GM18867 (cell line): ENCODE measurements around the gene HRH1.

ENCODE experiments used
- ATAC-seq: cut with Tn5 transposase; IDR thresholded peaks from one replicate; pipeline ENCODE4 v1.9.1; 2021; ENCODE audit warnings: mild to moderate bottlenecking, moderate library complexity; ENCODE audit not compliant: unreplicated experiment

Gene HRH1

DNA sequence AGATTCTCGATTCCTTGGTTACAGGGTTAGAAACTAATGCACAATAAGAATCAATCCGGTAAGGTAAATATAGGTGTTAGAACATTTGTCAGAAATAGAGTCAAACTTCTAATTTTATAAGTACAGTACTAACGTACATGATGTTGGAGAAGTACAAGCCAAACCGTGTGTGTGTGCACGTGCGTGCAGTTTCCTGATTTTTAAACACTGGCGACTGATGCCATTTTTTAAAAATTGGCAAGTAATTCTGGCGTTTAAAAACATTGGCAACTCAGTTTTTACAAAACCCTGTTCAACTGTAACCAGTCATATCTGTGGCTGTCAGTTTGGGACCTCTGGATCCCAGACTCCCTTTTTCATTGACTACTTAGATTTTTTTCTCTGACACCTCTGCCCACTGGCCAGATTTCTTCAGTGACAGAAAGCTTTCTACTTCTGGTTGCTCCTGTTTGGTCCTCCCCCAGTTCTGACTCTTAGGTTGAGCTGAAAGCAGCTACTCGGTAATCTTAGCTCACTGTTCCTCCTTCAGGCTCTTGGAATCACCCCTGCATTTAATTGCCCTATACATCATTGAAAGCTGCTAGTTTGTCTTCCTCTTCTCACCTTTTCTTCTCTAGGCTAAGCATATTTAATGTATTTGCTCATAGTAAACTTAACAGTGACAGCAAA is 118.7 kb downstream of the HRH1 start:
- ATAC-seq, result no peak

DNA sequence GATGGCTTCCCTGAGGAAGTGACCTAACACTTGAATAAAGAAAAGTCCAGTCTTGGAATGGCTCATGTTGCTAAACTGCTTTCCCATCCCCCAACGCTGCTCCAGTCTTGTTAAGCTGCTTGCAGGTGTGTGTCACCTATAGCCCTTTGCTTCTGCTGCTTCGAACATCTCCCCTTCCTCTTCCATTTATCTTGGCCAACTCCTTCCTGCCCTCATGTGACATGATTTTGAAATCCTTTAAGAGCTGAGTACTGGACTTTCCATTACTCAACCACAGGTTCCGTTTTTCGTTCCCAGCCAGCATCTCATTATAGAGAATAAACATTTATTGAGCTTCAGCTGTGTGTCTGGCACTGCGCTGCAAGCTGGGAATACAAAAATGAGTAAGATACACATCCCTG is 119.6 kb downstream of the HRH1 start:
- no peak for ATAC-seq

DNA sequence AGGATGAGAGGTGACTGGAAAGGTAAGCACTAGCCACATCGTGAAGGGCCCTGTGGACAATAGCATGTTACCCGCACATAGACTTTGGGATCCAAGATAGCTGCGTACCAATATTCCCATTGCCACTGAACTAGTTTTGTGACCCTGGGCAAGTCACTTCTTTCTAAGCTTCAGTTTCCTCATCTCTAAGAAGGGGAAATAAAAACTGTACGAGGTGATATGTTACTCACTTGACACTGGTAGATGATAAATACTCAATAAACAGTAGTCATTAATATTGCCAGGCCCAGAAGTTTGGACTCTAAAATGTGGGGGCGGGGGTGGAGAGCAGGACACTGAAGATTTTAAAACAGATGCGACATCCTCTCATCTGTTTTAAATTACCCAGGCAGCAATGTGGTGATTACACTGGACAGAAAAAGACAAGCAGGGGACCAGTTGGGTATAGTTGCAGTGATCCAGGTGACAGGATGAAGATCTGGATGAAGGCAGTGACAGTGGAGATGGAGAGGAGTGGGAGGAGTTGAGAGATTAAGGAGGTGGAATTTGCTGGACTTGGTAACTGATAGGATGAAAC is 120.4 kb downstream of the HRH1 start:
- no peak for ATAC-seq

DNA sequence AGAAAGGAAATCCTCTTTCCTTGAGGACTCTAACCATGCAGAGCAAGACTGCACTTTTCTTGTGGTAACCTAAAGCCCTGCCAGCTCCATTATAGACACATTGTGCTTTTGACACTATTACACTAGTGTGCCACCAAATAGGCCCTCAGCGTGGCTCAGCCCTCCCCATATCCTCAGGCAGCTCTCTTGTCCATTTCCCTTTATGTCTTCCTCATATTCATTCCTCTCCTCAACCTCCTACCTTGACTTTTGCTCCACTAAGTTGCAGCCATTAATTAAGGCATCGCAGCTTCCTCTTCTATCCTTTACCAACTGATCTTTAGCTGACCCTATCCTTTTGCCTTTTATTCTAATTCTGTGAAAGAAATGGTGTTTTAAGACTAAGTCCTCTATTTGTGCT is 121.6 kb downstream of the HRH1 start:
- ATAC-seq, result no peak

DNA sequence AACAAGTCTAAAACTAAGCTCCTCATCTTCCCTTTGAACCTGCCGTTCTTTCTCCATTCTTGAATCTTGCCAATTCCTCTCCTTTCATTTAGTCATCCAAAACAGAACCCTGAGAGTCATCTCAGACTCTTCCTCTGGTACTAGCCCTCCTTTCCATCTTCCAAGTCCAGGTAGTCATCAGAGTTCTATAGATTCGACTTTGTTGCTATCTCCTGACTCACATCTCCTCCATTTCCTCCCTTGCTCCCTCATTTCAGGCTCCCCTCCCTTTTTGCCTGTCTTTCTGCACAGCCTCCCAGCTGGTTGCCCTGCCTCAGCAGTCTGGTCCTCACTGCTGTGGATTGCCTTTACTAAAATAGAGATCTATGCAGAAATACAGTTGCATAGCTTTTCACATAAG is 122.6 kb downstream of the HRH1 start:
- no peak for ATAC-seq

DNA sequence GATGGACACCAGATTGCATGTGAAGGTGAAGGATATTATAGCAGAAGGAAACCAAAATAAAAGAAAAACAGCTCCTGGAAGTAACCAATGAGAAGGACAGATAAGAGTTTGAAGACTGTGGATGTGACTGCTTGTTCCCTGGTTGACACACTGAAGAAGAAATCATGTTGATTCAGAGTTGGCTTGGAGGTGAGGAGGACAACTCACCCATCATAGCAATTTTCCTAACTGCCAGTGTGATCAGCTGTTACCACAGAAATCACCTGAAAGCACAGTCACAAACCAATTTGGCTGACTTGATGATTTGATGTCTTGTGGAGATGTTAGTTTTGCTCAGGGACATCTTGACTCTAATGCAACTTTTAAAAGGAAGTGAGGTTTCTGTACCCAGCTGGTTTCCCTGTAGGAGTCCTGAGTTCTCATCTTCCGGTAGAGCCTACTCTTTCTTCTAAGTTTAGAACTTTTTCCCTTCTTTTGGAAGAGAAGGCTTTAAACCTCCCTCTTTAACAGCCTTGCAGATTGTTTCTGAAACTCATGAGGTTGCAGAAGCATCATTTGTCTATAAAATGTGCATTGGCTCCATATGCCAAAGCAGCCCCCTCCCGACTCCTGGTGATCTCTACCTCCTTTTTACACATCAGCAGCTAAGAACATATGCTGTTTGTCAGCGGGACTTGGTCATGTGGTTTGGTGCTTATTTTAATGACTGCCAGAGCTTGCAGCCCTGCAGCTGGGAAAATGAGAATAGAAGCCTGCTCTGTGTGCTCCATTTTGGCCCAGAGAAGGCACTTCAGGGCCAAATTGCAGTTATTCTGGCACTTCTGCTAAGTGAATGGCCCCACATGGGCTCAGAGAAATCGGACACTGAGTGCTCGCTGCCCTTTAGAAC is 128.2 kb downstream of the HRH1 start:
- ATAC-seq, result no peak

DNA sequence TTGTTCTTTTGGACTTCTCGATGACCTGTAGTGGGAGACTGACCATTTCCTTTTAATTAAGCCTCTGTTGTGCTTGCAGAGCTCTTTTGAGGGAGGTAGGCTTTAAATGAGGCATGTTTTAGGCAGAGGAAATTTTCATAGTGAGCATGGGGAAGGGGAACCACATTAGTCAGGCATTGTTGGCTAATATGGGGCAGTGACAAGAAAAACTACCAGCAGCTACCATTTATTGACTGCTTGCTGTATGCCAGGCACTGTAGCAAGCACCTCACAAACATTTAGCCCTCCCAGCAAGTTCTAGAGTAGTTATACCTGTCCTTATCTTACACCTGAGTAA is 128.8 kb downstream of the HRH1 start:
- no peak for ATAC-seq

DNA sequence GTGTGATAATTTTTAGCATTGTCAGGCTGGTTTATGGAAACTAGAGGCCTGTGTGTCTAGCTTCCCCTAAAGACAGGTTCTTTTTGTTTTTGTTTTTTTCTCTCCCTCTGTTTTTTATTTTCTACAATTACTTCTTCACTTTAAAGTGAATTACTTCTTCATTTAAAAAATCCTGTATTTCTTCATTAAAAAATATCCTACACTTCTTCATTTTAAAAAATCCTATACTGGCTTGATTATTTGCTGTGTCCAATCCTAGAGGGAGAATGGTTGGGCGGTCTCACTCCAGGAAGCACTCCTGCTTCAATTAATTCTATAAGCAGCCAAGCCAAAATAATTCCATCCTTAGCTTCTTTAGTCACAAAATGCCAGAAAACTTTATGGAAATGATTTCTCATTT is 129.7 kb downstream of the HRH1 start:
- ATAC-seq, result no peak

DNA sequence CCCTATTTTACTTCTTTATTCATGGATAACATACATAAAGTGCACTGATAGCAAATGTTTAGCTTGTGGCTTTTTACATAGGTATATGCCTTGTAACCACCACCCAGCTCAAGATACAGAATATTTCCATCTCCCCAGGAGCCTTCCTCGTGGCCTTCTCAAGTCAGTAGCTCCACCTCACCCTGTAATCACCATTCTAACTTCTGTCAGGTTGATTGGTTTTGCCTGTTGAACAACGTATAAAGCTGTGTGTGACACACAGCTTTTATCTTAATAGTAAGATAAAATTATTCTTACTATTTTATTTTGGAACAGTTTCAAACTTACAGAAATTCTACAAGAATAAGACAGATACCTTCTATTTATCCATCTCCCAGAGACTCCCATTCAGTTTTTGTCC is 131.2 kb downstream of the HRH1 start:
- no peak for ATAC-seq

DNA sequence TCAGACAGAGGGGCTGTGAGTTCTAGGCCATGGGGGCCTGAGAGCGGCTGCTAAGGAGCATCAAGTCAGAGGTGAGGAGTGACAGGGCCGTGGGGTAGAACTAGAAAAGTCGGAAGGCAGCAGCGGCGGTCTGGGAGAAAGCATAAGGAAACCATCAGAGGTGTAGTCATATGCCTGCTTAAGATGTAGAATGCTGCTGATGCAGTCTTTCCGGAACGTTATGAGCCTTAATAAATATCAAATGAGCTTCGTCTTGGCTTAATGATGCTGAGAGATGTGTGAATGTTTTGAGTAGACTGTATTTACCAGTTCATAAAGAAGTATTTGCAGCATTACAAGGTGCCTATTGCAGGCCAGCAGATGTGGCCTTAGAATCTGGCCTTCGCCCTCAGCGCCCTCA is 133.1 kb downstream of the HRH1 start:
- no peak for ATAC-seq

DNA sequence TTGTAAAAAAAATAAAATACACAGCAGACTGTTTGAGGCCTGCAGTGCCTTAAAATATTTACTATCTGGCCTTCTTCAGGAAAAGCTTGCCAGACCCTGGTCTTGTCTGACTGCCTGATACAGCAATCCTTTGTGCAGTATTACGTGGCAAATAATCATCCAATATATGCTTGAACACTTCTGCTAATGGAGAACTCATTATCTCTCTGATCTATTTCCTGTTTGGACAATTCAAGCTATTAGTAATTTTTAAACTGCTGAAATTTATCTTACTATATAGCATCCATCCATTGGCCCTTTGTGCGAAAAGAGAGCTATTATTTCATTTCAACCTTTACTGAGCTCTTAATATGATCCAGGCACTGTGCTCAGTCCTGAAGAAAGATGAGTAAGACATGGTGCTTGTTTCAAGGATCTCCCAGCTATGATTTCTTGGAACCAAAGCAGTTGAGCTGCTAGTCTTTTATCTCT is 133.8 kb downstream of the HRH1 start:
- ATAC-seq, result no peak

DNA sequence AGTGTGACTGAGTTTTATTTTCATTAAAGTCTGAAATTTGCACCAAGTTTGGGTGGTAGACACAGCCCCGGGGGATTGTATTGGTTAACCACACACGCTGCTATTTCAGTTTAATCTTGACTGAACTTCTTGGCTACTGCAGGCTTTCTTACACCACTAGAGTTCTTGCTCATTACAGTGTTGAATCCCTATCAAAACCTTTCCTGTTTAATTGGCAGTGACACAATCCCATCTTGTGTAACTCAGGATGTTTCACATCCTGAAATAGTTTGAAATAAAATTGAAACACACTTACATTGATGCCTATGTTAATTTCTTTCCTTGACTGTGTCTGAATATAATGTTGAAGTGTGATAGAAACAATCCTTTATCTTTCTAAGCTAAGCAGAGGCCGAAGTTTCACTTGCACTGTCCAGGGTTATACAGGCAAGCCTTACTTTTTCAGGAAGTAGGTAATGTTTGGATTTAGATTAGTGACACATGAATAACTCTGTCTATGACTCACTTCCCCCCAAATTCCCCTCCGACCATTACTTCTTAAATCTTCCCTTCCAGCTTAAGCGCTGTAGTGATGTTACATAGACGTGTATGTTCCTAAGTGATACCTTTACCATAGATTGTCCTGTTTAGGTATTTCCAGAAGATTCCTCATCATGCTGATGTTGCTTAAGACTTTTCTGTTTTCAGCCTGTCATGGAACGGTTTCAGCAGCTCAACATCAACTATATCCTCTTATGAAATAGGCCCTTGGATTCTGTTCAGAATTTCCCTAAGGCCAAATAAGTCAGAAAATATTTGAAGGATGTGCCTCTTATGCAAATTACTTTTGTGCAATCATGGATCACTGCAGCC is 134.7 kb downstream of the HRH1 start:
- peak; percentile 59 for ATAC-seq

DNA sequence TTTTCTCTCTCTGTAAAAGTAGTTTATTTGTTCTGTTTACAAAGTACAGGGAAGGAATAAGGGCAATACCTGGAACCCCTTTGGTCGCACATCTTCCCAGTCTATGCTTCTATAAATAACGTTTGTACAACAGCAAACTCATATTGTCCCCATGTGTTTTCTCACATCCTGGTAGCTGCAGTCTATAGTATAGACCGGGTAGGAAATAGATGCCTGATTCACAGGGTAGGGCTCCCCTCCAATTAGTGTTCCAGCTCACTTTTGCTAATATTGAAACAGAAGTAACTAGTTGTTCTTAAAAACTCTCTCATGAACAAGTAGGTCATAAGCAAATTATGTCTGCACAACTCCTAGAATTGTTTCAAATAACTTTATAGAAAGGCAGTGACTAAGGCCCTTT is 135.6 kb downstream of the HRH1 start:
- no peak for ATAC-seq

DNA sequence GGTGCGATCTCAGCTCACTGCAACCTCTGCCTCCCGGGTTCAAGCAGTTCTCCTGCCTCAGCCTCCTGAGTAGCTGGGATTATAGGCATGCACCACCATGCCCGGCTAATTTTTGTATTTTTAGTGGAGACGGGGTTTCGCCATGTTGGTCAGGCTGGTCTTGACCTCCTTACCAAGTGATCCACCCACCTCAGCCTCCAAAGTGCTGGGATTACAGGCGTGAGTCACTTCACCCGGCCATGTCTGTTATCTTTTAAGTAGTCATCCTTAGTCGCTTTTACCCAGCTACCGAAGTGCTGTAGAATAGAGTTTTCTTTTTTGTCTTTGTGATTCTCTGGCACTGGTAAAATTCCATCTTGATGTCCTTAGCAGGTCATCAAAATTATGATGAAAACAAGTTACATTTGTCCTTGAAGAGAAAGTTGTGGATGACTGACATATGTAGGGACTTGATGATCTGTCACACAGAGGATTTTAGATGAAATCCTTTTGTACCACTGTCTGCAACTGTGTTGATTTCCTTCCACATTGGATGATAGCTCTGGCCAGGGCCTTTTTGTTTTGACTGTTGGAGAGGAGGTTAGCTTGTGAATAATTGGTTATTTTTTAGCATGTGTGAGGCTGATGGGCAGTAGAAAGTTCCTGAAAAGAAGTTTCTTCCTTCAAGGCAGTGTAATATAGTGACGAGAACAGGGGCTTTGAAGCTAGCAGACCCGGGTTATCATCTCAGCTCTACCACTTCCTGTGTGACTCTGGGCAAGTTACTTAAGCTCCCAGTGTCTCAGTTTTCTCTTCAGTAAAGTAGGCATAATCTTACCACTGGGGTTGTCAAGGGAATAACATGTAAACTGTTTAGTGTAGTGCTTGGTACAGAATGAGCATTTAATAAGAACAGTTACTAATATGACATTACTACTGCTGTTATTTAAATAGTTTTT is 136.7 kb downstream of the HRH1 start:
- peak; percentile 59 for ATAC-seq

DNA sequence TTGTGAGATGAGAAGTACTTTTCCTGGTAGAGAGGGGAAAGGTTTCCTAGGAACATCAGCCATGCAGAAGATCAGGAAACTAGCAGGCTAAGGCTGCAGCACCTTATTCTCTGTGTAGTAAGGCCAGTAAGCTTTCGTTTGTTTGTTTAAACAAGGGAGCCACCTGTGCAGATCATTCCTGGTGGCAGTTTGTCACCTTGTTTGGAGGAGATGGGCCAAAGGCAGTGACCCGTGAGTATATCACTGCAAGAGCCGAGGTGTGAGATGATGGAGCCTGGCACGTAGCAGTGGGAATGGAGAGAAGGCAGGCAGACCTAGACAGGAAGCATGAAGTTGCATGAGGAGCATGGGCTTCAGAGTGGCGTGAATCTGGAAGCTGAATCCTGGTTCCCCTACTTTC is 137.5 kb downstream of the HRH1 start:
- no peak for ATAC-seq

DNA sequence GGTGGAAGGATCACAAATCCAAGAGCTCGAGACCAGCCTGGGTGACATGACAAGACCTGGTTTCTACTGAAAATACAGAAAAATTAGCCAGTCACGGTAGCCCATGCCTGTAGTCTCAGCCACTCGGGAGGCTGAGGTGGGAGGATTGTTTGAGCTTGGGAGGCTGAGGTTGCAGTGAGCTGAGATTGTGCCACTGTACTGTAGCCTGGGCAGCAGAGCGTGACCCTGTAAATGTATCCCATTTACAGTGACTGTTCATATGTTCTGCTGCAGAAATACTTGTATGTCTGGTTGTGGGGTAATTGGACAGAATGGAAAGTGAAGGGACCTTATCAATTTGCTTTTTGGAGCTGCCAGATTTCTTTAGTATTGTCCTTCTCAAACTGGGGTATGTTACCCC is 142.8 kb downstream of the HRH1 start:
- ATAC-seq, result no peak

DNA sequence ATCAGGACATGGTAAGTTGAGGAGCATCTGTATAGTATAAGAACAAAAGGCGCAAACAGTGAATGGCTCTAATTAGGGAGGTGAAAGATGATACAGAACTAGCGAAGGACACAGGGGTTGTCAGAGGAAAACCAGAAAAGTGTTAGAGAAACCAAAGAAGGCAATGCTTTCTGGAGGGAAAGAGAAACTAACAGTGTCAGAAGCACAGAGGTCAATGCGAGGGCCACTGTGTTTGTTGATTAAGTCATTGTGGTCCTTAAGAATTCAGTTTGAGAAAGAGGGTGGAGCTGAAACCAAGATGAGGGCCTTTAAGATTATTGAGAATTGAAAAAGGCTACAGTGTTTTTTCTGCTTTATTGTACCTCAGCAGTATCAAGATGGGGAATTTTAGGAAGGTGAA is 146.7 kb downstream of the HRH1 start:
- ATAC-seq, result peak; percentile 95

DNA sequence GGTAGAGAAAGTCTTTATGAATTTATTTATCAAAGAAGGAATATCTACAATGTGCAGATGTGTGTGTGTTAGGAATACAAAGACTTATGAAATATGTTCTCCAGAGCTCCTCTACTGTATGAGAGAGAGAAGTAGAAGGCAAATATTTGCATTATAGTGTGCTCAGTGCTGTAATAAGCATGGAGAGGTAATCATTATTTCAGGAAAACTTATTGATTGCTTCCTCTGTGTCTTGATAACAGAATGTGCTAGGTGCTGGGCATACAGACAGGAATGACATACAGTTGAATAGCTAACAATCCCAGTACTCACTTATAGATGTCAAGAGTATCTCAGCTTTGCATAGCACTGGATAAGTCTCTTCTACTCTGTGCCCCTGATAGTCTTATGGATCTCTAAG is 148.2 kb downstream of the HRH1 start:
- ATAC-seq, result no peak

DNA sequence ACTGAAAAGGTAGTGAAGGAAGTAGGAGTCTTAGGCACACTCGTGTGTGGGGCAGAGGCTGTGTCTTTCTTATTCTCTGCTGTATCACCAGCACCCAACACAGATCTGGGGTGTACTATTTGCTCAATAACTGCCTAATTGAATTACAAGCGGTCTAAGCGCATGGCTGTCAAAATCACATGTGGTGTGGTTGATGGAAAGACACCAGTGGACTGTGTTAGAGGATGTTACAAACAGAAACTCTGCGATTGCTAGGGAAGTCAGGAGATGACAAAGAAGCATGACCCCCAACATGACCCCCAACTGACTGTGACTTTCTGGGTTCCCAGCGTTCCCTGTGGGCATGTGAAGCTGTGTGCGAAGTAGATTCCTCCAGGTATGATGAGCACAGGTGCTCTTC is 149.9 kb downstream of the HRH1 start:
- no peak for ATAC-seq

DNA sequence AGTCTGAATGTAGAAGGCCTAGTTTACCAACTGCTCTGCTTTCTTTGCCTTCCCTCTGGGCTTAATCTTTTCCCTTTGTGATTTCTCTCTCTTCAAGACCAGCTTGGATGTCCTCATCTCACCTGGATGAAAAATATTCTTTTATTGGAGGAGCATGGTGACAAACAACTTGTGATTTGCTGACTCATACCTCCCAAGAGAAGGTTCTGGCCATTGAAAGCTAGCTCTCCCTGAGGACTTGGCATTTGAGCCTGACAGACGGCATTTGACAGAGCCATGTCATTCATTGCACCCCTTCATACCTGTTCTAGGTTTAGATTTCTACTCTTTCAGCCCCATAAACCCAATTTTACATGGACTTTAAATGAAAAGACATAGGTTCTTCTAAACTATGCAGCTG is 151.2 kb downstream of the HRH1 start:
- ATAC-seq, result no peak
